Dermis blood vessel endothelial cell (primary cell): ENCODE results near the gene CELA3B. TPM values are rescaled to one million over a fixed set of nuclear protein-coding genes. Genes with fewer than 3 reads are reported as not detected.
"Not testable (repeated sequence)": the region's sequence is repeated elsewhere in the genome, so short reads cannot be mapped to it uniquely, and the experiment has no call there.

Experiments used
- DNase-seq: peaks from one replicate; pipeline ENCODE4 v3.0.0; 2010
- total RNA-seq: library from RNA; depleted of rRNA; stranded (reverse); fragments of >200 nt; gene quantifications from 2 replicates; pipeline ENCODE4 v1.2.3, GENCODE V29; 2014

CELA3B gene
- total RNA-seq, 1 donor from 2014 or later, result not detected

GRCh38 chr1:21980515-21981220, 3.8 kb downstream of the CELA3B start:
- not testable (repeated sequence) for DNase-seq

- DNase-seq, result not testable (repeated sequence)
Measured at GRCh38 chr1:21981253-21981652, 4.4 kb downstream of the CELA3B start.

GRCh38 chr1:21982122-21982521, 5.3 kb downstream of the CELA3B start:
- not testable (repeated sequence) for DNase-seq

- not testable (repeated sequence) for DNase-seq
Measured at GRCh38 chr1:21983539-21983938, 6.7 kb downstream of the CELA3B start.

- DNase-seq, result not testable (repeated sequence)
Measured at GRCh38 chr1:21985893-21986292, 9.1 kb downstream of the CELA3B start.

GRCh38 chr1:21986386-21986785, 9.6 kb downstream of the CELA3B start:
- DNase-seq, result not testable (repeated sequence)

- DNase-seq, result not testable (repeated sequence)
Measured at GRCh38 chr1:21989672-21990393, 13.0 kb downstream of the CELA3B start.

- not testable (repeated sequence) for DNase-seq
Measured at GRCh38 chr1:21992186-21992585, 15.4 kb downstream of the CELA3B start.

GRCh38 chr1:21994716-21995115, 17.9 kb downstream of the CELA3B start:
- DNase-seq, result not testable (repeated sequence)

GRCh38 chr1:21996663-21996970, 19.8 kb downstream of the CELA3B start:
- not testable (repeated sequence) for DNase-seq

- peak; percentile 67 for DNase-seq
Measured at GRCh38 chr1:21997891-21998623, 21.2 kb downstream of the CELA3B start.

GRCh38 chr1:21998624-21999294, 21.9 kb downstream of the CELA3B start:
- DNase-seq, result peak; percentile 41

GRCh38 chr1:21999645-22000044, 22.8 kb downstream of the CELA3B start:
- DNase-seq, result peak; percentile 67

- DNase-seq, result no peak
Measured at GRCh38 chr1:22001409-22001808, 24.6 kb downstream of the CELA3B start, which contains the start of gene CELA3A. Gene CELA3A, plus strand, starts transcription at chr1:22001657. Its CDS starts 18 bp downstream, at chr1:22001675.

GRCh38 chr1:22002461-22002860, 25.6 kb downstream of the CELA3B start:
- DNase-seq, result not testable (repeated sequence)

- DNase-seq, result not testable (repeated sequence)
Measured at GRCh38 chr1:22002875-22003274, 26.1 kb downstream of the CELA3B start.

GRCh38 chr1:22003959-22004358, 27.1 kb downstream of the CELA3B start:
- DNase-seq, result not testable (repeated sequence)

- DNase-seq, result peak; percentile 80
Measured at GRCh38 chr1:22005261-22006149, 28.7 kb downstream of the CELA3B start.

GRCh38 chr1:22006736-22007135, 29.9 kb downstream of the CELA3B start:
- not testable (repeated sequence) for DNase-seq

- not testable (repeated sequence) for DNase-seq
Measured at GRCh38 chr1:22007262-22007661, 30.4 kb downstream of the CELA3B start.

- DNase-seq, result not testable (repeated sequence)
Measured at GRCh38 chr1:22009566-22009965, 32.7 kb downstream of the CELA3B start.

GRCh38 chr1:22012752-22013151, 35.9 kb downstream of the CELA3B start:
- not testable (repeated sequence) for DNase-seq
